Rectal smooth muscle tissue (tissue), 1 donor: Measurements from ENCODE around the gene FASTK.

Experiments
- H3K27ac ChIP-seq: one replicate; pipeline ENCODE4 v1.7.0; 2013; ENCODE audit warnings: low read depth, low read length, inconsistent platforms
- H3K27me3 ChIP-seq: one replicate; pipeline ENCODE4 v1.7.0; 2013; ENCODE audit warnings: low read length; ENCODE audit not compliant: control insufficient read depth, insufficient read depth
- H3K36me3 ChIP-seq: one replicate; pipeline ENCODE4 v1.7.0; 2013; ENCODE audit warnings: low read length; ENCODE audit not compliant: control insufficient read depth, insufficient read depth
- H3K4me1 ChIP-seq: one replicate; pipeline ENCODE4 v1.7.0; 2013; ENCODE audit warnings: low read length; ENCODE audit not compliant: control insufficient read depth, insufficient read depth
- H3K4me3 ChIP-seq: one replicate; pipeline ENCODE4 v1.7.0; 2013; ENCODE audit warnings: low read length
- H3K9ac ChIP-seq: one replicate; pipeline ENCODE4 v1.7.0; 2013; ENCODE audit warnings: low read length

The FASTK gene

GRCh38 chr7:151101621-151102396 lies 21.2 kb upstream of the FASTK start:
- Histone ChIP-seq H3K36me3 (no peaks in the 10 kb centered on the region), H3K27ac (no peak overlapping the region), H3K9ac (no peak overlapping the region), H3K27me3 (no peaks in the 10 kb centered on the region), H3K4me3 (no peak overlapping the region), H3K4me1 (no peaks in the 10 kb centered on the region)

- H3K27me3 ChIP-seq, result no peaks in the 10 kb centered on the region
- no peak overlapping the region for H3K27ac ChIP-seq
- no peak overlapping the region for H3K4me3 ChIP-seq
- no peaks in the 10 kb centered on the region for H3K4me1 ChIP-seq
- no peak overlapping the region for H3K9ac ChIP-seq
- H3K36me3 ChIP-seq, result no peaks in the 10 kb centered on the region
Measured at GRCh38 chr7:151100921-151101320, 20.3 kb upstream of the FASTK start.

- H3K27ac ChIP-seq, result no peak overlapping the region
- no peak overlapping the region for H3K9ac ChIP-seq
- no peaks in the 10 kb centered on the region for H3K36me3 ChIP-seq
- H3K27me3 ChIP-seq, result no peaks in the 10 kb centered on the region
- H3K4me1 ChIP-seq, result no peaks in the 10 kb centered on the region
- no peak overlapping the region for H3K4me3 ChIP-seq
Measured at GRCh38 chr7:151099486-151100211, 19.0 kb upstream of the FASTK start.

- Histone ChIP-seq H3K27ac (no peak overlapping the region), H3K4me1 (peaks cover 7% of the 10 kb centered on the region), H3K27me3 (no peaks in the 10 kb centered on the region), H3K36me3 (no peaks in the 10 kb centered on the region), H3K4me3 (no peak overlapping the region), H3K9ac (no peak overlapping the region)
Measured at GRCh38 chr7:151095828-151096475, 15.3 kb upstream of the FASTK start.

GRCh38 chr7:151095123-151095797 lies 14.7 kb upstream of the FASTK start:
- no peak overlapping the region for H3K4me3 ChIP-seq
- peaks cover 9% of the 10 kb centered on the region for H3K4me1 ChIP-seq
- no peak overlapping the region for H3K9ac ChIP-seq
- no peaks in the 10 kb centered on the region for H3K27me3 ChIP-seq
- H3K36me3 ChIP-seq, result no peaks in the 10 kb centered on the region
- H3K27ac ChIP-seq, result no peak overlapping the region

GRCh38 chr7:151094675-151095074 lies 14.1 kb upstream of the FASTK start:
- no peak overlapping the region for H3K9ac ChIP-seq
- H3K4me3 ChIP-seq, result no peak overlapping the region
- no peak overlapping the region for H3K27ac ChIP-seq
- H3K27me3 ChIP-seq, result no peaks in the 10 kb centered on the region
- peaks cover 13% of the 10 kb centered on the region for H3K4me1 ChIP-seq
- H3K36me3 ChIP-seq, result no peaks in the 10 kb centered on the region

- no peak overlapping the region for H3K4me3 ChIP-seq
Measured at GRCh38 chr7:151093748-151094147, 13.1 kb upstream of the FASTK start.

GRCh38 chr7:151091988-151092387 lies 11.4 kb upstream of the FASTK start:
- Histone ChIP-seq H3K27me3 (no peaks in the 10 kb centered on the region), H3K36me3 (no peaks in the 10 kb centered on the region), H3K9ac (no peak overlapping the region), H3K4me3 (no peak overlapping the region), H3K27ac (no peak overlapping the region), H3K4me1 (peaks cover 32% of the 10 kb centered on the region)

More at GRCh38 chr7:151093748-151094147, 13.1 kb upstream of the FASTK start:
- no peaks in the 10 kb centered on the region for H3K27me3 ChIP-seq
- no peaks in the 10 kb centered on the region for H3K36me3 ChIP-seq
- H3K9ac ChIP-seq, result no peak overlapping the region
- peaks cover 21% of the 10 kb centered on the region for H3K4me1 ChIP-seq
- no peak overlapping the region for H3K27ac ChIP-seq

GRCh38 chr7:151091431-151091830 lies 10.8 kb upstream of the FASTK start:
- H3K27me3 ChIP-seq, result no peaks in the 10 kb centered on the region
- H3K36me3 ChIP-seq, result no peaks in the 10 kb centered on the region
- H3K4me1 ChIP-seq, result peaks cover 32% of the 10 kb centered on the region
- H3K27ac ChIP-seq, result no peak overlapping the region
- H3K9ac ChIP-seq, result no peak overlapping the region
- no peak overlapping the region for H3K4me3 ChIP-seq

GRCh38 chr7:151091003-151091402 lies 10.4 kb upstream of the FASTK start:
- Histone ChIP-seq H3K4me1 (peaks cover 32% of the 10 kb centered on the region), H3K27ac (no peak overlapping the region), H3K27me3 (no peaks in the 10 kb centered on the region), H3K4me3 (no peak overlapping the region), H3K36me3 (no peaks in the 10 kb centered on the region), H3K9ac (no peak overlapping the region)

GRCh38 chr7:151089893-151090730 lies 9.5 kb upstream of the FASTK start:
- Histone ChIP-seq H3K9ac (peak overlapping the region; percentile 10), H3K27ac (peak overlapping the region; percentile 91), H3K4me3 (peak overlapping the region; percentile 90), H3K36me3 (no peaks in the 10 kb centered on the region), H3K27me3 (no peaks in the 10 kb centered on the region), H3K4me1 (peaks cover 39% of the 10 kb centered on the region)
